Right cardiac atrium (tissue), 5 donors: ENCODE measurements around the gene MELK. TPM values are rescaled to one million over a fixed set of nuclear protein-coding genes. Genes with fewer than 3 reads are reported as not detected.

ENCODE experiments used
- ATAC-seq, 2 donors: fragments of 200-7000 bp; cut with Tn5 transposase; one replicate each; pipeline versions ENCODE4 v1.8.0 to v1.9.1; 2020; ENCODE audit warnings: moderate library complexity in 2 of 2, mild to moderate bottlenecking in 1 of 2
- DNase-seq, 3 donors: peaks; one replicate each; pipeline ENCODE4 v3.0.0-alpha.2; 2020
- H3K27ac ChIP-seq: one replicate; pipeline ENCODE4 v1.5.1; 2013; ENCODE audit warnings: mild to moderate bottlenecking, low read length, control low read depth, moderate library complexity
- H3K27me3 ChIP-seq: one replicate; pipeline ENCODE4 v1.6.1; 2013; ENCODE audit not compliant: control insufficient read depth, insufficient read depth
- H3K4me1 ChIP-seq: one replicate; pipeline ENCODE4 v1.6.1; 2013; ENCODE audit warnings: low read length; ENCODE audit not compliant: control insufficient read depth, insufficient read depth
- H3K4me3 ChIP-seq: one replicate; pipeline ENCODE4 v1.5.1; 2013; ENCODE audit warnings: low read length, control low read depth
- H3K9me3 ChIP-seq: one replicate; pipeline ENCODE4 v1.6.1; 2013; ENCODE audit warnings: low read length; ENCODE audit not compliant: control insufficient read depth
- WGBS: extraction: QIAGEN DNeasy Blood & Tissue Kit; methylation state at CpG from one replicate; pipeline ENCODE4 v1.1.7; 2013; 5-methylcytosine and 5-hydroxymethylcytosine counted together
- intact Hi-C, 4 donors: fragments of 100-400 bp; cut with DNase I; formaldehyde crosslinking; loops; one replicate each; pipeline versions ENCODE4 v1.11.0 to v1.14.0; 2022 to 2023
- polyA plus RNA-seq: library from polyadenylated mRNA; stranded (reverse); fragments of 200-250 nt; gene quantifications from one replicate; pipeline ENCODE4 v1.2.3, GENCODE V29; 2013
- total RNA-seq, 4 donors: library from RNA; stranded (reverse); fragmentation: NEBNext Ultra II Directional; extraction: Animal tissue kit (Norgen Biotek cat#: 25700); gene quantifications; one replicate each; pipeline ENCODE4 v1.2.1, GENCODE V29; 2021
- donor health status: healthy with polysubstance abuse.
- donor health status: DM: no; HTN: yes; CAD: no.
- donor health status: DM: no; HTN: no; CAD: no.
- donor health status: DM: no; HTN: yes; CAD: no; lungs with severe emphysema.
- donor health status: DM: yes; HTN: yes; CAD: no.

Gene MELK
- total and polyA plus RNA-seq, 5 donors, result 0.09 to 1.1 (median 0.53) TPM; not detected in 1

DNA sequence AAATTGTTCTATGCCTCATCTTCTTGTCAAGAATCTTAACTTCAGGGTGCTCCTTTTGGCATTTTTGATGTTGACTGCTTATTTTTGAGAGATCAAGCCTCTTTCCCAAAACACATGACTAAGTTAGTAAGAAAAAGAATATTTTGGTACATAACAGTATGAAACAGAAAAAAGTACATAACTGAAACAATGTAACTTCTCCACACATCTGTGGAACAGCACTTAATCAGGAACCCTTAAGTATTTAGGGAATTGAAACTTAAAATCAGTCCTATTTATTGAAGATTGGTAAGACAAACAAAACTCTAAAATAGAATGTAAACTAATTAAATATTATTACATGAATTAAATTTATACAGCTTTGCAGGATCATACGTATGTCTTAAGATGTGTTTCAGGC is 103.4 kb downstream of the MELK start:
- H3K27ac ChIP-seq, result no peak overlapping the region
- no peaks in the 10 kb centered on the region for H3K27me3 ChIP-seq
- intact Hi-C loops, result no loop called here
- 95% methylated on average over 1 of the region's 1 CpG for WGBS
- H3K4me3 ChIP-seq, result no peak overlapping the region
- ATAC-seq (no peak), DNase-seq (no peak)
- no peaks in the 10 kb centered on the region for H3K4me1 ChIP-seq
- no peaks in the 10 kb centered on the region for H3K9me3 ChIP-seq

- no peaks in the 10 kb centered on the region for H3K4me1 ChIP-seq
- no peaks in the 10 kb centered on the region for H3K9me3 ChIP-seq
- intact Hi-C loops, result no loop called here
- no peaks in the 10 kb centered on the region for H3K27me3 ChIP-seq
- DNase-seq (no peak), ATAC-seq (no peak)
- H3K4me3 ChIP-seq, result no peak overlapping the region
- 81% methylated on average over 8 of the region's 8 CpGs for WGBS
- no peak overlapping the region for H3K27ac ChIP-seq
Measured at GRCh38 chr9:36676778-36677485, 104.2 kb downstream of the MELK start.

GRCh38 chr9:36677611-36678010 is 104.9 kb downstream of the MELK start:
- intact Hi-C loops, result no loop called here
- ATAC-seq, result no peak
- DNase-seq, result no peak
- Histone ChIP-seq H3K27me3 (no peaks in the 10 kb centered on the region), H3K27ac (no peak overlapping the region), H3K9me3 (no peaks in the 10 kb centered on the region), H3K4me1 (no peaks in the 10 kb centered on the region), H3K4me3 (no peak overlapping the region)
- 76% methylated on average over 2 of the region's 2 CpGs for WGBS

GRCh38 chr9:36679710-36680109 is 107.0 kb downstream of the MELK start:
- intact Hi-C loops, result no loop called here
- H3K4me1 ChIP-seq, result no peaks in the 10 kb centered on the region
- H3K4me3 ChIP-seq, result no peak overlapping the region
- ATAC-seq (no peak), DNase-seq (no peak)
- no peak overlapping the region for H3K27ac ChIP-seq
- H3K9me3 ChIP-seq, result no peaks in the 10 kb centered on the region
- 81% methylated on average over 2 of the region's 2 CpGs for WGBS
- H3K27me3 ChIP-seq, result no peaks in the 10 kb centered on the region

DNA sequence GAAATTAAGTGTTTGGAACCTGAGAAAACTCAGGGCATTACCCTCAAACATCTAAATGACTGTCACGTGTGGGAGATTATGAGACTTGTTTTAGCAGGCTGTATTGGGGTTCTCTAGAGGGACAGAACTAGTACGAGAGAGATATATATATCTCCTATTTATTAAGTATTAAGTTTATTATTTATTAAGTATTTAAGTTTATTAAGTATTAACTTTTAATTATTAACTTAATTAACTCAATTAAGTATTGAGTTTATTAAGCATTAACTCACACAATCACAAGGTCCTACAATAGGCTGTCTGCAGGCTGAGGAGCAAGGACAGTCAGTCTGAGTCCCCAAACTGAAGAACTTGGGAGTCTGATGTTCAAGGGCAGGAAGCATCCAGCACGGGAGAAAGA is 113.8 kb downstream of the MELK start:
- no peak for ATAC-seq
- Histone ChIP-seq H3K4me3 (no peak overlapping the region), H3K27me3 (no peaks in the 10 kb centered on the region), H3K4me1 (no peaks in the 10 kb centered on the region), H3K9me3 (peaks cover 1% of the 10 kb centered on the region), H3K27ac (no peak overlapping the region)
- 83% methylated on average over 3 of the region's 3 CpGs for WGBS
- intact Hi-C loops, result no loop called here
- DNase-seq, result no peak

GRCh38 chr9:36690412-36691168 is 117.9 kb downstream of the MELK start:
- 83% methylated on average over 1 of the region's 1 CpG for WGBS
- Histone ChIP-seq H3K27me3 (peaks cover 2% of the 10 kb centered on the region), H3K4me1 (no peaks in the 10 kb centered on the region), H3K9me3 (peaks cover 1% of the 10 kb centered on the region), H3K4me3 (no peak overlapping the region), H3K27ac (no peak overlapping the region)
- intact Hi-C loops, result no loop called here
- no peak for DNase-seq
- no peak for ATAC-seq

DNA sequence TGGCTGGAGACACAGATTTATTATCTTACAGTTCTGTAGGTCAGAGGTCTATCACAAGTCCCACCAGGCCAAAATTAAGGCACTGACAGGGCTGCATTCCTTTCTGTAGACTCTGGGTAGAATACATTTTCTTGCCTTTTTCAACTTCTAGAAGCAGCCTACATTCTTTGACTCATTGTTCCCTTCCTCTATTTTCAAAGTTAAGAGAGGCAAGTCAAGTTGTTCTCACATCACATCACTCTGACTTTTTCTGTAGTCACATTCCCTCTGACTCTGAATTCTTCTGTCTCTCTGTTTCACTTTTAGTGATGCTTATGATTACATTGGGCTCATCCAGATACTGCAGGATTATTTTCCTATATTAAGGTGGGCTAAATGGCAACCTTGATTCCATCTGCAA is 119.0 kb downstream of the MELK start:
- H3K27me3 ChIP-seq, result peaks cover 2% of the 10 kb centered on the region
- no peak for DNase-seq
- intact Hi-C loops, result no loop called here
- peaks cover 1% of the 10 kb centered on the region for H3K9me3 ChIP-seq
- H3K27ac ChIP-seq, result no peak overlapping the region
- no peak for ATAC-seq
- H3K4me1 ChIP-seq, result no peaks in the 10 kb centered on the region
- H3K4me3 ChIP-seq, result no peak overlapping the region

DNA sequence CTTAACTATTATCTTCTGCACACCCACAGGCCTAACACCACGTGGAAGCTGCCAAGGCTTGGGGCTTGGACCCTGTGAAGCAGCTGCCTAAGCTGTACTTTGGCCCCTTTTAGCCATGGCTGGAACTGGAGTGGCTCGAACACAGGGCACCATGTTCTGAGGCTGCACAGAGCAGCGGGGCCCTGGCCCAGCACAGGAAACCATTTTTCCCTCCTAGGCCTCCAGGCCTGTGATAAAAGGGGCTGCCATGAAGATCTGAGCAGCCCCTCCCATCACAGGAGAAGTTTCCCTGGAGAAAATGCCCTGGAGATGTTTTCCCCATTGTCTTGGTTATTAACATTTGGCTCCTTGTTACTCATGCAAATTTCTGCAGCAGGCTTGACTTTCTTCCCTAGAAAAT is 126.3 kb downstream of the MELK start:
- DNase-seq, result no peak
- H3K4me3 ChIP-seq, result no peak overlapping the region
- H3K27me3 ChIP-seq, result no peaks in the 10 kb centered on the region
- no peak overlapping the region for H3K27ac ChIP-seq
- H3K9me3 ChIP-seq, result peaks cover 2% of the 10 kb centered on the region
- 60% methylated on average over 3 of the region's 3 CpGs for WGBS
- no peak for ATAC-seq
- intact Hi-C loops, result no loop called here
- H3K4me1 ChIP-seq, result no peaks in the 10 kb centered on the region

DNA sequence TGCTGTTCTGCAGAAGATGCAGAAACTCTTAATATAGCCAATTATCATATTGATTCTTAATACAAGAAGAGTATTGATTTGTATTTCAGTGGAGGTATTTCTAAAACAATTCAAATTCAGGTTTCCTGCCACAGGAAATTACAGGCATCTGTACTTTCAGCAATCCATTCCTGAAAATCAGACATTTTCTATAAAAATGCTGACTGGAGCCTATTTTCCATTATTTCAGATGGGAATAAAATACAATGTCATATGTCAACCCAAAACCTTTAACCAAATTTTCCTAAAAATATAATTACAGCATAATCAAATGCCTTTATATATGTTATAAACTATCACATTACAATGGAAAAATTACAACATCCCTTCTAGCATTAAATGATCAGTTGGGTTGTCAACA is 131.5 kb downstream of the MELK start:
- Histone ChIP-seq H3K27me3 (no peaks in the 10 kb centered on the region), H3K27ac (no peak overlapping the region), H3K4me3 (no peak overlapping the region), H3K4me1 (no peaks in the 10 kb centered on the region), H3K9me3 (no peaks in the 10 kb centered on the region)
- intact Hi-C loops, result no loop called here
- no peak for ATAC-seq
- no peak for DNase-seq

DNA sequence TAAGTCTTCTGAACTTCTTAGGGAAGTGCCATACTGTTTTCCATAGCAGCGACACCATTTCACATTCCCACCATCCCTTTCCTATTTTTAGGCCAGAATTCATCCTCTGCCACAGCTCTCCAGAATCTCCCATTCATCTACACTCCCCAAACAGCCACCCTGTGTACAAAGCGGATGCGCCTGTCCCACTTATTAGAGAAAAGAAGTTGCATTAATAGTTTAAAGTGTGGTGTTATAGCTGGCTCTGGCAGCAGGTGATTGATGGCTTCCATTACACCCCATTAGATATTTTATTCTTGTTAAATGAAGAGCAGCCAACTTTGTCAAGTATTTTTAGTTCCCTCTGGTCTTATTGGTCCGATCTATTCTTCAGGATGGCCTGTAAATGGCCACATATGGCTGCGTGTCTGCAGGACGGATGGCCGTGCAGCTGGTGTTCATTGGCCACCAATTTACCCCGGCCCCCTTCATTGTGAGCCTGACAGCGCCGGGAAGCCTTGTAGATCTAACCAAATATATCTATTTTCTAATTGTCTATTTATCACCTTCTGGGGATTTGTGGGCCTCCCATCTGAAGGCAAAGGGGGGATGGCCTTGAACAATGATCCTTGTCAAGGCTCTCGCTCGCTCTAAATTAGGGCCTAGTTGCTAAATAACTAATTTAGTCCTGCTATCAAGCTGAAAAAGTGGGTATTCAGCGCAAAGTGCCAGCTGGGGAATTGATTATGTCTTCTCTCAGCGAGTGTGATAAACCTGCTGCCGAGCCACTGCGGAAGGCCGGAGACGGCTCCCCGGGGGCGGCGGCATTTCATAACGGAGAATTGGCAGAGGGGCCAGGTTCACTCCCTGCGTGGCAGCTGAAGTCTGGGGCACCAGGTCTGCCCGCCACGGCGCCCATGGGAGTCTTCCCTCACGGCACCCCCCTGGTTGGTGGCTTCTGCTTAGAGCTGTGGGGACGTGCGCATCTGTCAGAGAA is 141.1 kb downstream of the MELK start:
- intact Hi-C loops, result no loop called here
- H3K27ac ChIP-seq, result no peak overlapping the region

GRCh38 chr9:36716496-36716895 is 143.8 kb downstream of the MELK start:
- Histone ChIP-seq H3K4me3 (no peak overlapping the region), H3K4me1 (no peaks in the 10 kb centered on the region), H3K27ac (no peak overlapping the region), H3K27me3 (no peaks in the 10 kb centered on the region), H3K9me3 (no peaks in the 10 kb centered on the region)
- ATAC-seq (no peak), DNase-seq (no peak)
- 51% methylated on average over 2 of the region's 2 CpGs for WGBS
- intact Hi-C loops, result no loop called here

More for the DNA sequence above, 141.1 kb downstream of the MELK start:
- H3K9me3 ChIP-seq, result no peaks in the 10 kb centered on the region
- H3K4me3 ChIP-seq, result no peak overlapping the region
- H3K4me1 ChIP-seq, result no peaks in the 10 kb centered on the region
- WGBS, result 88% methylated on average over 29 of the region's 29 CpGs
- ATAC-seq (no peak), DNase-seq (no peak)
- H3K27me3 ChIP-seq, result no peaks in the 10 kb centered on the region
